Bronchial epithelial cell (primary cell): Measurements from ENCODE around the gene STOX2. TPM values are rescaled to one million over a fixed set of nuclear protein-coding genes. Genes with fewer than 3 reads are reported as not detected.
A peak's percentile ranks its signal among the peaks of the same experiment; 100 is the strongest.

ENCODE experiments used
- DNase-seq: peaks from one replicate; pipeline ENCODE4 v3.0.0-alpha.2; 2010; ENCODE audit warnings: low read depth
- FAIRE-seq: peaks from 2 replicates; lab custom pipeline; 2011; peaks lifted over from hg19 to GRCh38; lab: Jason Lieb, UNC
- H3K27me3 ChIP-seq: 2 replicates; pipeline ENCODE4 v1.5.1; 2011; ENCODE audit warnings: low read length; ENCODE audit not compliant: control insufficient read depth, insufficient read depth
- H3K36me3 ChIP-seq: 2 replicates; pipeline ENCODE4 v1.5.1; 2011; ENCODE audit warnings: low read length; ENCODE audit not compliant: control insufficient read depth, insufficient read depth
- H3K4me3 ChIP-seq: 2 replicates; pipeline ENCODE4 v1.5.1; 2011; ENCODE audit warnings: mild to moderate bottlenecking, low read depth, low read length, control low read depth
- CTCF ChIP-seq: IDR thresholded peaks from 2 replicates; pipeline ENCODE4 v1.5.1; 2011; ENCODE audit warnings: mild to moderate bottlenecking, moderate library complexity, low read length, control low read depth, inconsistent platforms; ENCODE audit not compliant: insufficient read depth, severe bottlenecking
- total RNA-seq: library from RNA; depleted of rRNA; stranded (reverse); fragments of >200 nt; gene quantifications from 2 replicates; pipeline ENCODE4 v1.2.1, GENCODE V29; 2014

Gene STOX2
- total RNA-seq, 1 donor from 2014 or later = 1.3 TPM

DNA sequence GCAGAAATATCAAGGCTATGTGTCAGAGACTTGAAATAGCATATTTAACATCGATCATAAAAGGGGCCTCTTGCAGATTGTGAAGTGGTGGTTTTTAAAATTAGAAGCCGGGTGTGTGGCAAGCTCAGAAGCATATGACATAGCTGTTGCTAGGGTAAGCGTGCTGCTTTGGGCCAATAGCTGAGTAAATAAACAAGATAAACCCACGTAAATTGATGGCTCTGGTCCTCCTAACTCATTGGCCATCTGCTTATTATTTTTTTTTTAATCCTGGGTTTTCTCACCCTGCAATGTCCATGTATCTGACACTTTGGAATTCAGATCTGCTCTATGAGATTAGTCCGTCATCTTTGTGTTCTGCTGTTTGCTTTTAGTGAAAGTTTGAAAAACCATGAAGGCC, 32.6 kb upstream of the STOX2 start:
- peak; percentile 20 for DNase-seq
- no peaks in the 10 kb centered on the region for H3K27me3 ChIP-seq
- no peak for TF ChIP-seq CTCF
- H3K4me3 ChIP-seq = no peak overlapping the region
- FAIRE-seq = no peak
- no peaks in the 10 kb centered on the region for H3K36me3 ChIP-seq

DNA sequence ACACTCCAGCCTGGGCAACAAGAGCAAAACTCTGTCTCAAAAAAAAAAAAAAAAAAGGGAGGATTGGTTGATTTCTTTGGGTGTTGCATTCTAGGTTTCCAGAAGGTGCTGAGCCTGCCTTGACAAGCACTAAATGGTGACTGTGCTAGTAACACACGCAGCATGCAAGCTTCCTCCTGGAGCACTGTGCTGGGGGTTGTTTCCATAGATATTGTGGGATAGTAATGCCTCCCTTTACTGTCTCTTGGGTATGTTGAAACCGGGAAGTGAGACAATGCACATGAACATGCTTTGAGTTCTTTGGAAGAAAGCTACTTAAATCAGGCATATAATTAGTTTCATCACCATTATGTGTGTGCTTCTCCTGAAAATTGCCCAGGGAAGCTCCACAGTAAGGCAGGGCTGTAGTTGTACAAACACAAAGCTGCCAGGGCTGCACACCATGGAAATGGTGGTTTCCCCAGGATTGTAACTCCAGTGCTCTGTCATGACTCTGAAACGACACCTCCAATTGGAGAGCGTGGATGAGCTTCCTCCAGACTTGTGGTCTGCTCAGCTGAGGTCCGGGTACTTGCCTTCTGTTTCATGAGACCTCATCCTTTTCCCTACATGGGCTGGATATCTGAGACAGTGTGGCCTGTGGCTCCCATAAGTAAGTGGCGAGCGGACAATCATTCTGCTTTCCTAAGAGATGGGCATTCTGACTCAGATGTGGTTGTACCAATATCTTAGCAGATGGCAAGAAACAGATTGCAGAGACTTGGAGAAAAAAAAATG, 31.5 kb upstream of the STOX2 start:
- H3K36me3 ChIP-seq = no peaks in the 10 kb centered on the region
- peak; percentile 90 for DNase-seq
- no peaks in the 10 kb centered on the region for H3K27me3 ChIP-seq
- H3K4me3 ChIP-seq = no peak overlapping the region
- FAIRE-seq = no peak
- TF ChIP-seq CTCF = no peak

DNA sequence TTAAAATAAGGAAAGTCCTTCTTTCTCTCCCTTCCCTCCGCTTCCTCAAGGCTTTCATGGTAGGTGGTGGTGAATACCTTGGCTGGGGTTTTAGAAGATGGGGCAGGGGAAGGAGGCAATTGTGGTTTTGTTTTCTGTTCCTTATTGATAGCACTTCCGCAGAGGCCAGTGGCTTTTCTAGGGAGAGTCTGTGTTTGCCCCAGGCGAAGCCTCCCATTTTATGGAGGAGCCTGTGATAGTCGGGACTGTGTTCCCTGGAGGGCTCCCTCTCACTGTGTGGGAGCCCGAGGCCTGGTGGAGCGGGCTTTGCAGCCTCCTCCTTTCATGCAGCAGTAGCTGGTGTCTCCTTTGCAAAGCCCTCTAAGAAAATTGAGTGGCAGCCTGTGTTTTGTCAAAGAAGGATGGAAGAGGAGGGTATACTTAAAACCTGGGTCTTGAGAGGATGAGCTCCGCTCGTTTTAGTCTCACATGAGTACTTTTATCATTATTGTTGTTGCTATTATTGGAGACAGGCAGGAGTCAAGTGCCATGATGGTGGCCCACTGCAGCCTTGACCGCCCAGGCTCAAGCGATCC, 29.8 kb upstream of the STOX2 start:
- H3K4me3 ChIP-seq = no peak overlapping the region
- no peaks in the 10 kb centered on the region for H3K36me3 ChIP-seq
- no peaks in the 10 kb centered on the region for H3K27me3 ChIP-seq
- no peak for FAIRE-seq
- no peak for TF ChIP-seq CTCF
- DNase-seq = no peak

- DNase-seq = peak; percentile 90
- FAIRE-seq = no peak
- H3K27me3 ChIP-seq = no peaks in the 10 kb centered on the region
- TF ChIP-seq CTCF = no peak
- no peaks in the 10 kb centered on the region for H3K36me3 ChIP-seq
- peak overlapping the region; percentile 35 for H3K4me3 ChIP-seq
These were observed 28.7 kb upstream of the STOX2 start for GRCh38 chr4:183876268-183876934.

DNA sequence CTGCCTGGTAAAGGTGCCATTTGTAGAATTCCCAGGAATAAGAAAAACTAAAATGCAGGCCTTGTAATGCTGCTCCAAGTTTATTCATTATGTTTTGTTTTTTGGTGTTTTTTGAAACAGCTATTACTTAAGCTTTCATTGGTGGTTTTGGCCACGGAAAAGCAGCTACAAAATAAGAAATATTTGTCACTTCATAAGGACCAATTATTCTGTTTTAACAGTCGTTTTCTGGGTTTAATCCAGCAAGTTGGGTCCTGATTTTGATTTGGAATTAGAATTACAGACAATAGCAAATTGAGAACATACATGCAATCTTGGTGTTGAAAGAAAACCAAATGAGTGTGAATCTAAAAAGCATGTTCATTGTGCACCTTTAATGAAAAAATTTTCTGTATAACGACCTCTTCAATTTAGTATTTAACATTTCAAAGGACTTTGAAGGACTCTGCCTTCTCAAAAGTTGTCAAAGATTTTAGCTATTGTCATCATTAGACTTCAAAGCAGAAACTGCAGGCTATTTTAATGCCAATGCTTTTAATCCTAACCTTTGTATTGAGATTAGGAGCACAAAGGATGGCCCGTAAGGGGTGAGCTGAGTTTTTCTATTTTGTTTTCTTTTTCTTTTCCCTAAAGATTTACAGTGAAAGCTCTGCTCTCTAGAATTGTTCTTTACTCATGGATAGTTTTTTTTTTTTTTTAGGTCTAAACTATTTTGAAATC, 26.7 kb upstream of the STOX2 start:
- Histone ChIP-seq H3K36me3 (no peaks in the 10 kb centered on the region), H3K4me3 (no peak overlapping the region), H3K27me3 (no peaks in the 10 kb centered on the region)
- FAIRE-seq (no peak), DNase-seq (no peak)
- no peak for TF ChIP-seq CTCF
